ENCODE results near the gene SCUBE1. TPM values are rescaled to one million over a fixed set of nuclear protein-coding genes. Genes with fewer than 3 reads are reported as not detected.

Gene SCUBE1
- total RNA-seq, 2 experiments from 2014 or later = not detected

DNA sequence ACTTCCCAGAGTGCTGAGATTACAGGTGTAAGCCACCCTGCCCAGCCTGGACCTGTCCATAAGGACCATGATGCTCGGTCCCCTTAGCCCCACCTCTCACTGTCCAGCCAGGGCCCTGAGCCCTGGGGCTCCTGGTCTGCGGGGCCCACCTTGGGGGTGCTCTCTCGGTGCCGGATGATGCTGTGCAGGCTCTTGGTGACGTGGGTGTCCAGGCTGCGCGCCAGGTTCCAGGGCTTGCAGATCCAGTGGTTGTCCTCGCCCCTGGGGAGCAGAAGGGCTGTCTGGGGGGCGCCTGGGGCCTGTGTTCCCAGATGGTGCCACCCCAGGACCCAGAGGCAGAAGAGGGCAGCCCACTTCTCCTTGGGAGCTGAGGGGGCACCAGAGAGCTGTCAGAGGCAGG, 169.6 kb downstream of the SCUBE1 start:
- DNase-seq (ENCODE audit: low spot score) = no peak
- intact Hi-C loops (cut with micrococcal nuclease; ENCODE audit: unreplicated experiment) = no loop called here
- BruUV-seq (replicated peaks) = no TSS peak
- Histone ChIP-seq H3K79me2 (ENCODE audit: insufficient read depth, low read depth, low read length) (no peaks in the 10 kb centered on the region), H2AFZ (ENCODE audit: low read length) (no peak overlapping the region), H3K4me2 (ENCODE audit: low read length) (no peak overlapping the region), H3K4me1 (ENCODE audit: insufficient read depth, low read length, poor library complexity, severe bottlenecking) (no peaks in the 10 kb centered on the region), H3K9me3 (ENCODE audit: low read length) (no peaks in the 10 kb centered on the region), H3K36me3 (ENCODE audit: insufficient read depth, low read length) (peaks cover 85% of the 10 kb centered on the region), H4K20me1 (ENCODE audit: insufficient read depth, low read length) (no peaks in the 10 kb centered on the region), H3K4me3 (ENCODE audit: low read depth, low read length, poor library complexity, severe bottlenecking) (no peak overlapping the region), H3K27ac (ENCODE audit: low read depth, low read length, poor library complexity, severe bottlenecking) (no peak overlapping the region), H3K9me2 (ENCODE audit: insufficient read depth, low read length) (no peaks in the 10 kb centered on the region)
- no peak for TF ChIP-seq EZH2phosphoT487 (IDR thresholded peaks at IDR 0.05; ENCODE audit: borderline replicate concordance, low read depth, low read length)
- TF ChIP-seq, protein P1, sequence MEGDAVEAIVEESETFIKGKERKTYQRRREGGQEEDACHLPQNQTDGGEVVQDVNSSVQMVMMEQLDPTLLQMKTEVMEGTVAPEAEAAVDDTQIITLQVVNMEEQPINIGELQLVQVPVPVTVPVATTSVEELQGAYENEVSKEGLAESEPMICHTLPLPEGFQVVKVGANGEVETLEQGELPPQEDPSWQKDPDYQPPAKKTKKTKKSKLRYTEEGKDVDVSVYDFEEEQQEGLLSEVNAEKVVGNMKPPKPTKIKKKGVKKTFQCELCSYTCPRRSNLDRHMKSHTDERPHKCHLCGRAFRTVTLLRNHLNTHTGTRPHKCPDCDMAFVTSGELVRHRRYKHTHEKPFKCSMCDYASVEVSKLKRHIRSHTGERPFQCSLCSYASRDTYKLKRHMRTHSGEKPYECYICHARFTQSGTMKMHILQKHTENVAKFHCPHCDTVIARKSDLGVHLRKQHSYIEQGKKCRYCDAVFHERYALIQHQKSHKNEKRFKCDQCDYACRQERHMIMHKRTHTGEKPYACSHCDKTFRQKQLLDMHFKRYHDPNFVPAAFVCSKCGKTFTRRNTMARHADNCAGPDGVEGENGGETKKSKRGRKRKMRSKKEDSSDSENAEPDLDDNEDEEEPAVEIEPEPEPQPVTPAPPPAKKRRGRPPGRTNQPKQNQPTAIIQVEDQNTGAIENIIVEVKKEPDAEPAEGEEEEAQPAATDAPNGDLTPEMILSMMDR (conservative IDR thresholded peaks at IDR 0.05; ENCODE audit: low read length) = no peak
- CTCF ChIA-PET (ENCODE audit: unreplicated experiment) = no interaction called here
- POLR2A ChIA-PET = no interaction called here

GRCh38 chr22:43172191-43172590, 171.0 kb downstream of the SCUBE1 start:
- H3K36me3 ChIP-seq (ENCODE audit: insufficient read depth, low read length) = peaks cover 85% of the 10 kb centered on the region
- H3K4me1 ChIP-seq (ENCODE audit: insufficient read depth, low read length, poor library complexity, severe bottlenecking) = no peaks in the 10 kb centered on the region
- no peak overlapping the region for H3K4me3 ChIP-seq (ENCODE audit: low read depth, low read length, poor library complexity, severe bottlenecking)
- H4K20me1 ChIP-seq (ENCODE audit: insufficient read depth, low read length) = no peaks in the 10 kb centered on the region
- ChIA-PET POLR2A (no interaction called here), CTCF (ENCODE audit: unreplicated experiment) (no interaction called here)
- no peak overlapping the region for H3K27ac ChIP-seq (ENCODE audit: low read depth, low read length, poor library complexity, severe bottlenecking)
- DNase-seq (ENCODE audit: low spot score) = no peak
- H3K79me2 ChIP-seq (ENCODE audit: insufficient read depth, low read depth, low read length) = no peaks in the 10 kb centered on the region
- intact Hi-C loops (cut with micrococcal nuclease; ENCODE audit: unreplicated experiment) = no loop called here
- BruUV-seq (replicated peaks) = no TSS peak
- H2AFZ ChIP-seq (ENCODE audit: low read length) = no peak overlapping the region
- H3K9me3 ChIP-seq (ENCODE audit: low read length) = no peaks in the 10 kb centered on the region
- no peaks in the 10 kb centered on the region for H3K9me2 ChIP-seq (ENCODE audit: insufficient read depth, low read length)
- H3K4me2 ChIP-seq (ENCODE audit: low read length) = no peak overlapping the region
- TF ChIP-seq, protein P1 (conservative IDR thresholded peaks at IDR 0.05; ENCODE audit: low read length) = no peak
- no peak for TF ChIP-seq EZH2phosphoT487 (IDR thresholded peaks at IDR 0.05; ENCODE audit: borderline replicate concordance, low read depth, low read length)

DNA sequence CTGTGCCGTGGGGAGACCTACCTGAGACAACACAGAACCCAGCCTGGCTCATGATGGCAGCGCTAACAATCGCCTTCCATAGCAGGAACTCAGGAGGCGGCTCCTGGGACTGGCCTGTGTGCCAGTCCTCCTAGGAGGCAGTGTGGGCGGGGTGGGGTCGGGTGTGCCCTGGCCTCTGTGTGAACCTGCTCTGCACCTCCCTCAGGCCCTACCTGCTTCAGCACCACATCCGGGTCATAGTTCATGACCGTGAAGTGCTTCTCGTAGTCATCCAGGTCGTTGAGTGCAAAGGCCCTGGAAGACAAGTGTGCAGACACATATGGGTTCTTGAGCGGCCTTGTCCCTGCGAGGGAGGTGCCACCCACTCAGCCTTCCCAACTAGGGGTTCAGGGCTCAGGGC, 171.6 kb downstream of the SCUBE1 start:
- Histone ChIP-seq H3K4me3 (ENCODE audit: low read depth, low read length, poor library complexity, severe bottlenecking) (no peak overlapping the region), H3K79me2 (ENCODE audit: insufficient read depth, low read depth, low read length) (no peaks in the 10 kb centered on the region), H3K36me3 (ENCODE audit: insufficient read depth, low read length) (peaks cover 85% of the 10 kb centered on the region), H3K27ac (ENCODE audit: low read depth, low read length, poor library complexity, severe bottlenecking) (no peak overlapping the region), H2AFZ (ENCODE audit: low read length) (no peak overlapping the region), H3K4me1 (ENCODE audit: insufficient read depth, low read length, poor library complexity, severe bottlenecking) (no peaks in the 10 kb centered on the region), H3K9me2 (ENCODE audit: insufficient read depth, low read length) (no peaks in the 10 kb centered on the region), H3K9me3 (ENCODE audit: low read length) (no peaks in the 10 kb centered on the region), H4K20me1 (ENCODE audit: insufficient read depth, low read length) (no peaks in the 10 kb centered on the region), H3K4me2 (ENCODE audit: low read length) (no peak overlapping the region)
- ChIA-PET CTCF (ENCODE audit: unreplicated experiment) (no interaction called here), POLR2A (no interaction called here)
- DNase-seq (ENCODE audit: low spot score) = no peak
- intact Hi-C loops (cut with micrococcal nuclease; ENCODE audit: unreplicated experiment) = no loop called here
- TF ChIP-seq, protein P1 (conservative IDR thresholded peaks at IDR 0.05; ENCODE audit: low read length) = no peak
- no peak for TF ChIP-seq EZH2phosphoT487 (IDR thresholded peaks at IDR 0.05; ENCODE audit: borderline replicate concordance, low read depth, low read length)
- no TSS peak for BruUV-seq (replicated peaks)
